Activated naive CD8-positive, alpha-beta T cell treated with anti-CD3 and anti-CD28 coated beads, Interleukin-2, amount 50 U/mL, for 24 hours (primary cell): Measurements from ENCODE around the gene GPX8.

Experiments
- ATAC-seq: fragments of 150-1000 bp; cut with Tn5 transposase; one replicate; pipeline ENCODE4 v1.10.0; 2021
- DNase-seq: peaks from one replicate; pipeline ENCODE4 v3.0.0; 2021
- H3K27ac Mint-ChIP-seq: one replicate; pipeline ENCODE4 v1.8.0; 2021; ENCODE audit warnings: mild to moderate bottlenecking, mixed read lengths
- H3K27me3 Mint-ChIP-seq: one replicate; pipeline ENCODE4 v1.8.0; 2021; ENCODE audit warnings: mixed read lengths
- H3K36me3 Mint-ChIP-seq: one replicate; pipeline ENCODE4 v1.8.0; 2021; ENCODE audit warnings: low read depth, mixed read lengths
- H3K4me1 Mint-ChIP-seq: one replicate; pipeline ENCODE4 v1.8.0; 2021; ENCODE audit warnings: mixed read lengths
- H3K4me3 Mint-ChIP-seq: one replicate; pipeline ENCODE4 v1.8.0; 2021; ENCODE audit warnings: mild to moderate bottlenecking, moderate library complexity, mixed read lengths
- H3K9me3 Mint-ChIP-seq: one replicate; pipeline ENCODE4 v1.8.0; 2021; ENCODE audit warnings: mixed read lengths

The GPX8 gene

DNA sequence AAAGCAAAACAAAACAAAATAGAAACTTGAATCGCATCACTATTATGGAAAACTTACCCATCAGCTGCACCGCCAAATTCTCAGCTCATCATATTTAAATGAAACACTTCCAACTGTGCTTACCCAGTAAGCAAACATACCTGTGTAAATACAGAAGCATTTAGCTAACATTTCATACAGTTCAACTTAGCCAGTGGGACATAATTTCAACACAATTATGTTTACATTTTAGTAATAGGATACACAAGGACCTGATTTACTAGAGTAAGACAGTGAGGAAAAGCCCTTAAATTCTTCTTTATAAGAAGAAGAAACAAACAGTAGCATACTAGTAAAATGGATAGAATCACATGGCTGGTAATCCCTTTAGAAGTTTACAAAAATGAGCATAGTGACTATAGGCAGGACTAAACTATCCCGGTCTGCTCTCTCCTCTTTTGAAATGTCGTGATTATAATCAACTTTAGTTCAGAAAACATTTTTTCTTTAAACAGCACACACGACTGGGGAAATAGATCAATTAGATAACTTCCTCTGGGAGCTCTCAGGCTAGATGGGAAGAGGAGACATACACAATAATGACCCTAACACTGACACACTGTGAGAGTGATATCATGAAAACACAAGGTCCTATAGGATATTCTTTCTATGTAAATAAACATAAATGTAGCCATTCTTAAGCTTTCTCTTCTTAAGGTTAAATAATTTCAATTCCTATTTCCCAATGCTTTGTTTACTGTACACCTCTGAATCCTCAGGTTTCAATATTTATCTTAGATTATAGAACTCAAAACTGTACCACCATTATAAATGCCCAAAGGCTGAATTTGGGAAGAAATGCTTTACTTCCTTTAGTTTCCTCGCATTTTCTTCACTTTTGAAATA is 28.9 kb downstream of the GPX8 start:
- ATAC-seq (no peak), DNase-seq (no peak)
- Mint-ChIP-seq H3K27ac (no peak overlapping the region), H3K27me3 (peaks cover 52% of the 10 kb centered on the region), H3K4me1 (no peaks in the 10 kb centered on the region), H3K4me3 (no peak overlapping the region), H3K36me3 (no peaks in the 10 kb centered on the region), H3K9me3 (no peaks in the 10 kb centered on the region)

DNA sequence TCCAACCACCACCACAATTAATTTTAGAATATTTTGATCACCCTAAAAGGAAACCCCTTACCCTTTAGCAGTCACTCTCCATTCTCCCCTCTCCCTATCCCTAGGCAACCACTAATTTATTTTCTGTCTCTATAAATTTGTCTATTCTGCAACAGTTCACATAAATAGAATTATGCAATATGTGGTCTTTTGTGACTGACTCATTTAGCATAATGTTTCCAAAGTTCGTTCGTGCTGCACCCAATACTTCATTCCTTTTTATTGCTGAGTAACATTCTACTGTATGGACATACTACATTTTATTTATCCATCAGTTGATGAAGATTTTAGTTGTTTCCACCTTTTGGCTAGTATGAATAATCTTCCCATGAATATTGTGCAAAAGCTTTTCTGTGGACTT is 31.2 kb downstream of the GPX8 start:
- ATAC-seq (no peak), DNase-seq (no peak)
- no peaks in the 10 kb centered on the region for H3K4me1 Mint-ChIP-seq
- H3K27me3 Mint-ChIP-seq: peaks cover 51% of the 10 kb centered on the region
- no peak overlapping the region for H3K4me3 Mint-ChIP-seq
- no peaks in the 10 kb centered on the region for H3K36me3 Mint-ChIP-seq
- no peak overlapping the region for H3K27ac Mint-ChIP-seq
- no peaks in the 10 kb centered on the region for H3K9me3 Mint-ChIP-seq

- H3K4me3 Mint-ChIP-seq: no peak overlapping the region
- H3K4me1 Mint-ChIP-seq: no peaks in the 10 kb centered on the region
- H3K9me3 Mint-ChIP-seq: no peaks in the 10 kb centered on the region
- no peak for ATAC-seq
- H3K27ac Mint-ChIP-seq: no peak overlapping the region
- H3K36me3 Mint-ChIP-seq: no peaks in the 10 kb centered on the region
- H3K27me3 Mint-ChIP-seq: peaks cover 30% of the 10 kb centered on the region
- DNase-seq: no peak
These were observed 45.0 kb downstream of the GPX8 start for GRCh38 chr5:55205001-55205400.

- Mint-ChIP-seq H3K36me3 (no peaks in the 10 kb centered on the region), H3K4me1 (no peaks in the 10 kb centered on the region), H3K4me3 (no peak overlapping the region), H3K27me3 (peaks cover 14% of the 10 kb centered on the region), H3K9me3 (no peaks in the 10 kb centered on the region), H3K27ac (no peak overlapping the region)
- ATAC-seq (no peak), DNase-seq (no peak)
These were observed 51.4 kb downstream of the GPX8 start for GRCh38 chr5:55211184-55211874.
